GM23338 (cell line): ENCODE results near the gene THBS4. TPM values are rescaled to one million over a fixed set of nuclear protein-coding genes. Genes with fewer than 3 reads are reported as not detected.

Experiments used
- ATAC-seq: fragments of 200-7000 bp; cut with Tn5 transposase; 3 replicates; pipeline ENCODE4 v1.9.1; 2020
- DNase-seq: peaks from one replicate; pipeline ENCODE4 v3.0.0-alpha.2; 2015; ENCODE audit warnings: low spot score
- H2AFZ ChIP-seq: fragments of 200-600 bp; sonication (generic); 2 replicates; pipeline ENCODE4 v1.8.0; 2016; ENCODE audit warnings: antibody characterized with exemption, mild to moderate bottlenecking, moderate library complexity
- H3F3A ChIP-seq: fragments of 200-600 bp; sonication (generic); replicated peaks from 2 replicates; pipeline ENCODE4 v1.8.0; 2017; ENCODE audit warnings: antibody characterized with exemption, mixed run types, low read depth
- H3K27ac ChIP-seq: fragments of 200-600 bp; sonication (generic); 2 replicates; pipeline ENCODE4 v1.6.1; 2016; ENCODE audit warnings: low read depth
- H3K27me3 ChIP-seq: fragments of 200-600 bp; sonication (generic); 2 replicates; pipeline ENCODE4 v1.8.0; 2016; ENCODE audit warnings: mild to moderate bottlenecking, mixed run types, moderate library complexity; ENCODE audit not compliant: insufficient read depth
- H3K36me3 ChIP-seq: fragments of 200-600 bp; sonication (generic); 2 replicates; pipeline ENCODE4 v1.8.0; 2016; ENCODE audit warnings: mild to moderate bottlenecking; ENCODE audit not compliant: insufficient read depth
- H3K4me1 ChIP-seq: fragments of 200-600 bp; sonication (generic); 2 replicates; pipeline ENCODE4 v1.8.0; 2016; ENCODE audit warnings: mild to moderate bottlenecking, moderate library complexity; ENCODE audit not compliant: insufficient read depth
- H3K4me2 ChIP-seq: fragments of 200-600 bp; sonication (generic); 2 replicates; pipeline ENCODE4 v1.7.1; 2017; ENCODE audit warnings: mixed run types
- H3K4me3 ChIP-seq: fragments of 200-600 bp; sonication (generic); 2 replicates; pipeline ENCODE4 v1.6.1; 2016; ENCODE audit warnings: mixed run types
- H3K79me2 ChIP-seq: fragments of 200-600 bp; sonication (generic); replicated peaks from 2 replicates; pipeline ENCODE4 v1.8.0; 2017; ENCODE audit warnings: mild to moderate bottlenecking; ENCODE audit not compliant: insufficient read depth
- H3K9me2 ChIP-seq: fragments of 200-600 bp; sonication (generic); 2 replicates; pipeline ENCODE4 v1.8.0; 2017; ENCODE audit not compliant: insufficient read depth
- H4K20me1 ChIP-seq: fragments of 200-600 bp; sonication (generic); replicated peaks from 2 replicates; pipeline ENCODE4 v1.8.0; 2017; ENCODE audit warnings: mild to moderate bottlenecking; ENCODE audit not compliant: insufficient read depth
- H3K27ac Mint-ChIP-seq: 2 replicates; pipeline ENCODE4 v1.8.0; 2020; ENCODE audit warnings: inconsistent platforms, mild to moderate bottlenecking, moderate library complexity, mixed read lengths
- H3K27me3 Mint-ChIP-seq: 3 replicates; pipeline ENCODE4 v1.8.0; 2022; ENCODE audit warnings: low read depth, mild to moderate bottlenecking, moderate library complexity, mixed read lengths, inconsistent platforms; ENCODE audit not compliant: insufficient read depth, poor library complexity
- H3K36me3 Mint-ChIP-seq: 3 replicates; pipeline ENCODE4 v1.8.0; 2021; ENCODE audit warnings: low read depth, mild to moderate bottlenecking, inconsistent platforms, moderate library complexity, mixed read lengths
- H3K4me1 Mint-ChIP-seq: 3 replicates; pipeline ENCODE4 v1.8.0; 2020; ENCODE audit warnings: mild to moderate bottlenecking, inconsistent platforms, mixed read lengths
- H3K4me3 Mint-ChIP-seq: 3 replicates; pipeline ENCODE4 v1.8.0; 2021; ENCODE audit warnings: moderate library complexity, mild to moderate bottlenecking, inconsistent platforms, mixed read lengths
- H3K9me3 Mint-ChIP-seq: 3 replicates; pipeline ENCODE4 v1.8.0; 2020; ENCODE audit warnings: moderate library complexity, mild to moderate bottlenecking, inconsistent platforms, mixed read lengths
- CREB1 ChIP-seq: fragments of 250-450 bp; sonication (Bioruptor Pico); IDR thresholded peaks from 2 replicates; pipeline ENCODE4 v1.5.0; 2020; ENCODE audit warnings: low read depth, mild to moderate bottlenecking, moderate library complexity
- CTCF ChIP-seq, 2 experiments: fragments of 200-600 bp in 1 of 2; sonication (generic) in 1 of 2; conservative IDR thresholded peaks; 2 replicates each; pipeline versions ENCODE4 v1.5.1 to v1.6.1; 2016 to 2017; ENCODE audit warnings: antibody characterized with exemption in 2 of 2, low read depth in 2 of 2, mild to moderate bottlenecking in 2 of 2, moderate library complexity in 1 of 2
- EZH2 ChIP-seq: fragments of 200-600 bp; sonication (generic); IDR thresholded peaks from one replicate; pipeline ENCODE4 v1.8.0; 2017; ENCODE audit warnings: antibody characterized with exemption, mild to moderate bottlenecking, low read depth; ENCODE audit not compliant: unreplicated experiment
- NANOG ChIP-seq: IDR thresholded peaks from 2 replicates; pipeline ENCODE4 v1.6.1; 2016; ENCODE audit warnings: antibody characterized with exemption, borderline replicate concordance
- POLR2AphosphoS5 ChIP-seq: IDR thresholded peaks from 2 replicates; pipeline ENCODE4 v1.6.1; 2016; ENCODE audit warnings: antibody characterized with exemption, low read depth
- ZNF114 ChIP-seq: fragments of 250-450 bp; sonication (Bioruptor Pico); IDR thresholded peaks from 2 replicates; pipeline ENCODE4 v1.5.0; 2020; ENCODE audit warnings: mild to moderate bottlenecking, moderate library complexity
- ZNF331 ChIP-seq: fragments of 250-450 bp; sonication (Bioruptor Pico); IDR thresholded peaks from 2 replicates; pipeline ENCODE4 v1.5.0; 2020; ENCODE audit warnings: low read depth, mild to moderate bottlenecking, moderate library complexity
- polyA plus RNA-seq: library from polyadenylated mRNA; unstranded; fragments of >200 nt; fragmentation: Nextera tagmentation; extraction: Ambion mirVana; gene quantifications from 2 replicates; pipeline ENCODE4 v1.2.1, GENCODE V29; 2016
- total RNA-seq: library from RNA; depleted of rRNA; stranded (reverse); fragments of >200 nt; shearing (Covaris generic); gene quantifications from 2 replicates; pipeline ENCODE4 v1.2.3, GENCODE V29; 2014
- TF ChIP-seq, protein P1 (sequence below): fragments of 250-450 bp; sonication (Bioruptor Pico); IDR thresholded peaks from 2 replicates; pipeline ENCODE4 v1.5.0; 2020; ENCODE audit warnings: mild to moderate bottlenecking, moderate library complexity

THBS4 gene
- total and polyA plus RNA-seq, 2 experiments from 2014 or later = 14.0 to 23.2 TPM

DNA sequence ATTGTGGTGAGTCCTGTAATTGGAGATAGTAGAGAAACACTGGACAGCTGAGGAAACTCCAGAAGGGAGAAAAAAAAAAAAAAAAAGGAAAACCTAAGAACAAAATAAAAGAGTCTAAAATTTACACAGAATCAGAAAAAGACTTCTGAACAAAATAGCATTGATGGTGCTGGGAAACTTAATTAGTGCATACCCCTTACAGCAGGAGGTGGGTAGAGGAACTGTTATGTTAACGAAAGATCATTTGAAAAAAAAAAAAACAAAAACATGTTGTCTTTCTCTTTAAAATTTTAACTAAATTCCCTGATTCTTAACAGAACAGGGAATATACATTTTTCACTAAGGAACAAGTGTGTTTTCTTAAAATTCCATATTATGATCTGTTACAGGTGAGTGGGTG is 32.5 kb upstream of the THBS4 start:
- Mint-ChIP-seq H3K36me3 (peaks cover 9% of the 10 kb centered on the region; the same call in 2 of the 3 replicates), H3K4me3 (peak overlapping the region; percentile 49), H3K27ac (peak overlapping the region; percentile 72), H3K9me3 (no peaks in the 10 kb centered on the region), H3K27me3 (no peaks in the 10 kb centered on the region), H3K4me1 (peaks cover 37% of the 10 kb centered on the region)
- H2AFZ ChIP-seq = no peak overlapping the region
- peak overlapping the region; percentile 29 for H3K4me3 ChIP-seq
- no peaks in the 10 kb centered on the region for H3K9me2 ChIP-seq
- H3K4me1 ChIP-seq = peaks cover 33% of the 10 kb centered on the region
- DNase-seq (no peak), ATAC-seq (peak; percentile 70)
- peak overlapping the region; percentile 58 for H3K4me2 ChIP-seq
- no peaks in the 10 kb centered on the region for H3K36me3 ChIP-seq
- no peaks in the 10 kb centered on the region for H4K20me1 ChIP-seq
- 0 out of 2 replicates have a peak overlapping the region, but pooled peaks have one; percentile 7 for H3K27ac ChIP-seq
- no peaks in the 10 kb centered on the region for H3K79me2 ChIP-seq
- H3F3A ChIP-seq = 0 out of 2 replicates have a peak, but pooled peaks cover 3% of the 10 kb centered on the region
- no peaks in the 10 kb centered on the region for H3K27me3 ChIP-seq
- TF ChIP-seq POLR2AphosphoS5 = no peak
- TF ChIP-seq ZNF114 (CRISPR knock-in tag) = no peak
- no peak for TF ChIP-seq CTCF (conservative IDR thresholded peaks at IDR 0.05; ENCODE audit: low read depth in 2 of 2)

DNA sequence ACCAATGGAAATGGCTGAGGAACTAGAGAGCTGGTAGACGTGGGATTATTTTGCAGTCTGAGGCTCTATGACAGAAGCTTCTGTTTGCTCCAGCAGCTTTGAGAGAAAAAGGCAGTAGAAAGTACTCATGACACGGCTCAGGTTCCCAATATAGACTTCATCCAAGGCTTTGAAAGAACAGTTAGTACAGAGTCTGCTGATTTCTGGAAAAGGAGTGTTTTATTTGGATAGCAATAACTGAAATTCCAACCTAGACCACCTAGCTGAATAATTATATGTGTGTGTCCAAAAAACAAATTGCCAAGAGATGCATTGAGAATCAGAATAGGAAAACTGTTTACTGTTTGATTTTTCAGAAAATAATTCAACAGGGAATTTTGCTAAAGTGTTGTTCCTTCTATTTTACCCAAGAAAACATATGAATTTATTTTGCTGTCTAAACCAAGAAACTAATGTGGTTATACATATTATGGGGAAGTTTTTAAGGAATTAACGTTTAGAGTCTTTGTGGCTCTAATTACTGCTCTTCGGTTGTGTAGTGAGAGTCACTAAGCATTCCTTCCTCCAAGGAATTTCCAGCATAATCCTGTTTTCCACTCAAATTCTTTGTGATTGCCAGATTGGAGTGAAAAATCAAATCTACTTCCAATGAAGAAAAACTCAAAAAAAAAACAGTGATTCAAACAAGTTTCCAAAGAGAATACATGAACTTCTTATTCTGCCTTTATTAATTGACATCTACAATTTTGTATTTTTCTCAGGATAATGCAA is 26.0 kb upstream of the THBS4 start:
- Histone ChIP-seq H3K79me2 (no peaks in the 10 kb centered on the region), H3K4me1 (peaks cover 2% of the 10 kb centered on the region; the same call in 1 of the 2 replicates), H3K9me2 (peaks cover 9% of the 10 kb centered on the region), H2AFZ (no peak overlapping the region), H4K20me1 (no peaks in the 10 kb centered on the region), H3K4me2 (no peak overlapping the region), H3K36me3 (no peaks in the 10 kb centered on the region), H3K4me3 (no peak overlapping the region), H3K27me3 (no peaks in the 10 kb centered on the region), H3F3A (no peaks in the 10 kb centered on the region), H3K27ac (no peak overlapping the region)
- Mint-ChIP-seq H3K4me1 (peaks cover 6% of the 10 kb centered on the region), H3K4me3 (no peak overlapping the region), H3K9me3 (no peaks in the 10 kb centered on the region), H3K36me3 (peaks cover 11% of the 10 kb centered on the region; the same call in 2 of the 3 replicates), H3K27ac (no peak overlapping the region), H3K27me3 (peaks cover 2% of the 10 kb centered on the region)
- DNase-seq = no peak
- no peak for ATAC-seq
- TF ChIP-seq ZNF114 (CRISPR knock-in tag) = no peak
- no peak for TF ChIP-seq CREB1
- TF ChIP-seq EZH2 = no peak
- no peak for TF ChIP-seq ZNF331 (CRISPR knock-in tag)
- TF ChIP-seq NANOG = no peak
- TF ChIP-seq, protein P1, sequence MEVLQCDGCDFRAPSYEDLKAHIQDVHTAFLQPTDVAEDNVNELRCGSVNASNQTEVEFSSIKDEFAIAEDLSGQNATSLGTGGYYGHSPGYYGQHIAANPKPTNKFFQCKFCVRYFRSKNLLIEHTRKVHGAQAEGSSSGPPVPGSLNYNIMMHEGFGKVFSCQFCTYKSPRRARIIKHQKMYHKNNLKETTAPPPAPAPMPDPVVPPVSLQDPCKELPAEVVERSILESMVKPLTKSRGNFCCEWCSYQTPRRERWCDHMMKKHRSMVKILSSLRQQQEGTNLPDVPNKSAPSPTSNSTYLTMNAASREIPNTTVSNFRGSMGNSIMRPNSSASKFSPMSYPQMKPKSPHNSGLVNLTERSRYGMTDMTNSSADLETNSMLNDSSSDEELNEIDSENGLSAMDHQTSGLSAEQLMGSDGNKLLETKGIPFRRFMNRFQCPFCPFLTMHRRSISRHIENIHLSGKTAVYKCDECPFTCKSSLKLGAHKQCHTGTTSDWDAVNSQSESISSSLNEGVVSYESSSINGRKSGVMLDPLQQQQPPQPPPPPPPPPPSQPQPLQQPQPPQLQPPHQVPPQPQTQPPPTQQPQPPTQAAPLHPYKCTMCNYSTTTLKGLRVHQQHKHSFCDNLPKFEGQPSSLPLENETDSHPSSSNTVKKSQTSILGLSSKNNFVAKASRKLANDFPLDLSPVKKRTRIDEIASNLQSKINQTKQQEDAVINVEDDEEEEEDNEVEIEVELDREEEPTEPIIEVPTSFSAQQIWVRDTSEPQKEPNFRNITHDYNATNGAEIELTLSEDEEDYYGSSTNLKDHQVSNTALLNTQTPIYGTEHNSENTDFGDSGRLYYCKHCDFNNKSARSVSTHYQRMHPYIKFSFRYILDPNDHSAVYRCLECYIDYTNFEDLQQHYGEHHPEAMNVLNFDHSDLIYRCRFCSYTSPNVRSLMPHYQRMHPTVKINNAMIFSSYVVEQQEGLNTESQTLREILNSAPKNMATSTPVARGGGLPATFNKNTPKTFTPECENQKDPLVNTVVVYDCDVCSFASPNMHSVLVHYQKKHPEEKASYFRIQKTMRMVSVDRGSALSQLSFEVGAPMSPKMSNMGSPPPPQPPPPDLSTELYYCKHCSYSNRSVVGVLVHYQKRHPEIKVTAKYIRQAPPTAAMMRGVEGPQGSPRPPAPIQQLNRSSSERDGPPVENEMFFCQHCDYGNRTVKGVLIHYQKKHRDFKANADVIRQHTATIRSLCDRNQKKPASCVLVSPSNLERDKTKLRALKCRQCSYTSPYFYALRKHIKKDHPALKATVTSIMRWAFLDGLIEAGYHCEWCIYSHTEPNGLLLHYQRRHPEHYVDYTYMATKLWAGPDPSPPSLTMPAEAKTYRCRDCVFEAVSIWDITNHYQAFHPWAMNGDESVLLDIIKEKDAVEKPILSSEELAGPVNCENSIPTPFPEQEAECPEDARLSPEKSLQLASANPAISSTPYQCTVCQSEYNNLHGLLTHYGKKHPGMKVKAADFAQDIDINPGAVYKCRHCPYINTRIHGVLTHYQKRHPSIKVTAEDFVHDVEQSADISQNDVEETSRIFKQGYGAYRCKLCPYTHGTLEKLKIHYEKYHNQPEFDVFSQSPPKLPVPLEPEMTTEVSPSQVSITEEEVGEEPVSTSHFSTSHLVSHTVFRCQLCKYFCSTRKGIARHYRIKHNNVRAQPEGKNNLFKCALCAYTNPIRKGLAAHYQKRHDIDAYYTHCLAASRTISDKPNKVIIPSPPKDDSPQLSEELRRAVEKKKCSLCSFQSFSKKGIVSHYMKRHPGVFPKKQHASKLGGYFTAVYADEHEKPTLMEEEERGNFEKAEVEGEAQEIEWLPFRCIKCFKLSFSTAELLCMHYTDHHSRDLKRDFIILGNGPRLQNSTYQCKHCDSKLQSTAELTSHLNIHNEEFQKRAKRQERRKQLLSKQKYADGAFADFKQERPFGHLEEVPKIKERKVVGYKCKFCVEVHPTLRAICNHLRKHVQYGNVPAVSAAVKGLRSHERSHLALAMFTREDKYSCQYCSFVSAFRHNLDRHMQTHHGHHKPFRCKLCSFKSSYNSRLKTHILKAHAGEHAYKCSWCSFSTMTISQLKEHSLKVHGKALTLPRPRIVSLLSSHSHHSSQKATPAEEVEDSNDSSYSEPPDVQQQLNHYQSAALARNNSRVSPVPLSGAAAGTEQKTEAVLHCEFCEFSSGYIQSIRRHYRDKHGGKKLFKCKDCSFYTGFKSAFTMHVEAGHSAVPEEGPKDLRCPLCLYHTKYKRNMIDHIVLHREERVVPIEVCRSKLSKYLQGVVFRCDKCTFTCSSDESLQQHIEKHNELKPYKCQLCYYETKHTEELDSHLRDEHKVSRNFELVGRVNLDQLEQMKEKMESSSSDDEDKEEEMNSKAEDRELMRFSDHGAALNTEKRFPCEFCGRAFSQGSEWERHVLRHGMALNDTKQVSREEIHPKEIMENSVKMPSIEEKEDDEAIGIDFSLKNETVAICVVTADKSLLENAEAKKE (CRISPR knock-in tag) = no peak
- no peak for TF ChIP-seq CTCF (conservative IDR thresholded peaks at IDR 0.05; ENCODE audit: low read depth in 2 of 2)
